Adrenal gland (tissue), 12 donors: ENCODE results near the gene HSPB1. TPM values are rescaled to one million over a fixed set of nuclear protein-coding genes. Genes with fewer than 3 reads are reported as not detected.

Experiments
- DNase-seq, 7 donors: peaks; one replicate each; pipeline ENCODE4 v3.0.0-alpha.2; 2019 to 2020
- H3K27ac ChIP-seq, 5 donors: fragments of 200-600 bp; sonication (generic) in 4 of 5; 1 replicate in 3 of 5; 2 replicates in 2 of 5; pipeline versions ENCODE4 v1.5.1 to v1.8.0; 2016 to 2020; ENCODE audit warnings: mild to moderate bottlenecking in 1 of 5
- H3K27me3 ChIP-seq: fragments of 200-600 bp; 2 replicates; pipeline ENCODE4 v1.8.0; 2021
- H3K36me3 ChIP-seq, 2 donors: fragments of 200-600 bp; replicated peaks in 1 of 2; 1 replicate in 1 of 2; 2 replicates in 1 of 2; pipeline versions ENCODE4 v1.5.1 to v1.8.0; 2018 to 2022
- H3K4me1 ChIP-seq, 2 donors: fragments of 200-600 bp; replicated peaks in 1 of 2; 1 replicate in 1 of 2; 2 replicates in 1 of 2; pipeline versions ENCODE4 v1.5.1 to v1.8.0; 2018 to 2021
- H3K4me3 ChIP-seq, 4 donors: fragments of 200-600 bp; sonication (generic) in 3 of 4; one replicate each; pipeline ENCODE4 v1.5.1; 2016 to 2018
- H3K9me3 ChIP-seq, 3 donors: fragments of 200-600 bp; sonication (generic) in 1 of 3; replicated peaks in 1 of 3; 1 replicate in 2 of 3; 2 replicates in 1 of 3; pipeline versions ENCODE4 v1.5.1 to v1.8.0; 2016 to 2021
- CTCF ChIP-seq, 6 experiments: fragments of 450-650 bp in 4 of 6; fragments of 200-600 bp in 2 of 6; sonication (generic) in 1 of 6; IDR thresholded peaks; 1 replicate in 5 of 6; 2 replicates in 1 of 6; pipeline versions ENCODE4 v1.5.1 to v1.8.0; 2016 to 2021; ENCODE audit warnings: antibody characterized with exemption in 6 of 6, mild to moderate bottlenecking in 2 of 6, moderate library complexity in 1 of 6
- POLR2A ChIP-seq, 2 donors: fragments of 450-650 bp; IDR thresholded peaks; one replicate each; pipeline ENCODE4 v1.6.1; 2017; ENCODE audit warnings: antibody characterized with exemption in 2 of 2, mild to moderate bottlenecking in 2 of 2, moderate library complexity in 1 of 2
- WGBS, 4 donors: extraction: QIAGEN DNeasy Blood & Tissue Kit in 2 of 4; methylation state at CpG; one replicate each; pipeline versions ENCODE4 v1.1.5 to v1.1.7; 2013 to 2017; 5-methylcytosine and 5-hydroxymethylcytosine counted together
- intact Hi-C, 2 donors: fragments of 100-400 bp; cut with DNase I; formaldehyde crosslinking; loops; one replicate each; pipeline versions ENCODE4 v1.14.1 to v1.15.0; 2022 to 2023
- polyA plus RNA-seq, 3 donors: library from polyadenylated mRNA; stranded (reverse); fragments of 200-250 nt in 2 of 3; fragments of 350-450 nt in 1 of 3; fragmentation: Illumina TruSeq in 1 of 3; extraction: RNeasy Lipid Tissue Mini Kit (QIAGEN cat#74804) in 1 of 3; gene quantifications; one replicate each; pipeline ENCODE4 v1.2.3, GENCODE V29; 2013 to 2014
- total RNA-seq, 9 donors: library from RNA; depleted of rRNA in 4 of 9; stranded (reverse); fragments of >200 nt in 4 of 9; fragments of 120-200 nt in 1 of 9; fragmentation: NEBNext Ultra II Directional in 1 of 9; extraction: Animal tissue kit (Norgen Biotek cat#: 25700) in 1 of 9; gene quantifications; one replicate each; pipeline versions ENCODE4 v1.1.0 to v1.2.4, GENCODE V29; 2013 to 2023
- donor health status: healthy with polysubstance abuse.
- donor health status: Bipolar disorder and iron deficiency.
- donor health status: DM: yes; HTN: yes; CAD: no.
- donor health status: DM: no; HTN: no; CAD: no.
- donor health status: DM: no; HTN: no; CAD: no.
- donor health status: DM: yes; HTN: yes; CAD: no.

The HSPB1 gene
- total and polyA plus RNA-seq, 12 donors: 69.5 to 2,276 (median 768) TPM

GRCh38 chr7:76336094-76336493, 33.6 kb downstream of the HSPB1 start:
- no peak for DNase-seq

DNA sequence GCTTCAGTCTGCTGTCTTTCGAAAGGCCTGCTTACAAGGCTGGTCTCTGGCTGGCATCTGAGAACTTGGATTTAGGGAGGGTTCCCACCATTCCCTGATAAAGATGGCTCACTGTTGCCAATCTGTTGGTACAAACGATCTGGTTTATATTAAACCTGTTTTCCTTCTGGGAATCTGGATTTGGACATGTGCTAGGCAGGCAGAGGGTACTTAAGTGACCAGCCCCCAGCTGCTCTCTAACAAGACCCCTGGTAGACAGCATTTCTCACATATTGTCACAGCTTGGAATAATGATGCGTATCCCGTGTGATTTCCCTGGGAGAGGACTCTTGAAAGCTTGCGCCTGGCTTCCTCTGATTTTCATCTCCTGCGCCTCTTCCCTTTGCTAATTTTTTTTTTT, 34.7 kb downstream of the HSPB1 start:
- Histone ChIP-seq H3K27me3 (no peaks in the 10 kb centered on the region), H3K36me3 (peaks cover 0 to 5% of the 10 kb centered on the region in 2 donors), H3K4me3 (no peak overlapping the region), H3K4me1 (peaks cover 49 to 90% of the 10 kb centered on the region in 2 donors), H3K9me3 (no peaks in the 10 kb centered on the region), H3K27ac (peak overlapping the region in 3 of 5 donors; percentile 37 to 85 (median 57))
- 80 to 84% (median 83%) methylated on average over 6 of the region's 6 CpGs for WGBS, 4 donors
- TF ChIP-seq CTCF (IDR thresholded peaks at IDR 0.05): no peak
- TF ChIP-seq POLR2A (IDR thresholded peaks at IDR 0.05): no peak
- peak in 1 of 7 donors; percentile 9 for DNase-seq
- intact Hi-C loops: no loop called here

More at GRCh38 chr7:76336094-76336493, 33.6 kb downstream of the HSPB1 start:
- intact Hi-C loops: no loop called here
- Histone ChIP-seq H3K9me3 (no peaks in the 10 kb centered on the region), H3K36me3 (no peaks in the 10 kb centered on the region), H3K27ac (no peak overlapping the region), H3K4me3 (no peak overlapping the region), H3K4me1 (peaks cover 49 to 89% of the 10 kb centered on the region in 2 donors), H3K27me3 (no peaks in the 10 kb centered on the region)
- TF ChIP-seq CTCF (IDR thresholded peaks at IDR 0.05) (no peak), POLR2A (IDR thresholded peaks at IDR 0.05) (no peak)

DNA sequence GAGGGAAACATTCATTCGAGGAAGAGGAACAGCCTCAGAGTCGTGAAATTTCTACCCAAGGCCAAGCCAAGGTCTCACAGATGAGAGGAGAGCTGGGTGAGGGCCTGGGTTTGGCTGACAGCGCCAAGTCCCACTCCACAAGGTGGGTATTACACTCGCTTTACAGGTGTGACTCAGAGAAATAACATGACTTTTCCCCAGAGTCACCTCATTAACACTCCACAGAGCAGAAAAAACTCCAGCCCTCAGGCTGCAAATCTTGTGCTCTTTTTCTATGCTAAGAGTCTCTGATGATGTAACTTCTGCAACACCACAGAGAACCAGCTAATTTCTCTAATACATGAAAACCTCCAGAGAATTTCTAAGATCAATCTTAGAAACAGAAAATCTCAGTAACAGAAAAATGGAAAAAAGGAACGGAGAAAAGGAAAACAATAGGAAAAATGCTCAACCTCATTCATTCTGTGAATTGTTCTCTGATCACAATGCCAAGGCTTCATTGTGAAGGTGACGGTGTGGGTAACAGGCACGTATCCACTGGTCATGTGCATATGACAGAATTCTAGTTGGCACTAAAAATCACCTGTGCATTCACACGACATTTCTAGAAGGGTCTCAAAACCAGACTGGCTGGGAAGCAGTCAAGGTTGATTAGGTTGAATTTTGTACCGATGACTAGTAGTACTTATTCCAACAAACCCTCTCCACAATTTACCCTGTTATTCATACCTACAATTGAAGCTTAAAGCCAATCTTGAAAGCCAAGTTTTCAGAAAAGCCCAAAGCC, 36.0 kb downstream of the HSPB1 start:
- no peaks in the 10 kb centered on the region for H3K27me3 ChIP-seq
- intact Hi-C loops: no loop called here
- no peaks in the 10 kb centered on the region for H3K9me3 ChIP-seq
- peaks cover 0 to 14% of the 10 kb centered on the region in 2 donors for H3K36me3 ChIP-seq
- WGBS, 4 donors: 44 to 52% (median 46%) methylated on average over 9 of the region's 9 CpGs
- TF ChIP-seq POLR2A (IDR thresholded peaks at IDR 0.05) (no peak), CTCF (IDR thresholded peaks at IDR 0.05) (no peak)
- H3K4me3 ChIP-seq: no peak overlapping the region
- H3K4me1 ChIP-seq: peaks cover 37 to 79% of the 10 kb centered on the region in 2 donors
- DNase-seq: peak in 3 of 7 donors; percentile 37 to 50 (median 38)
- peak overlapping the region in 3 of 5 donors; percentile 57 to 85 (median 78) for H3K27ac ChIP-seq

GRCh38 chr7:76340617-76341131, 38.2 kb downstream of the HSPB1 start:
- Histone ChIP-seq H3K9me3 (no peaks in the 10 kb centered on the region), H3K27ac (peak overlapping the region in 4 of 5 donors; percentile 60 to 85 (median 77)), H3K4me3 (no peak overlapping the region), H3K36me3 (peaks cover 0 to 36% of the 10 kb centered on the region in 2 donors), H3K27me3 (no peaks in the 10 kb centered on the region), H3K4me1 (peaks cover 27 to 60% of the 10 kb centered on the region in 2 donors)
- peak in 1 of 7 donors; percentile 55 for DNase-seq
- 13 to 59% (median 40%) methylated on average over 1 to 3 of the region's 3 CpGs for WGBS, 4 donors
- TF ChIP-seq POLR2A (IDR thresholded peaks at IDR 0.05): peak in 1 of 2 donors; percentile 59
- TF ChIP-seq CTCF (IDR thresholded peaks at IDR 0.05): no peak
- intact Hi-C loops: no loop called here
